Putamen (tissue), 1 donor: ENCODE results near the gene TMC7.
"Not testable (repeated sequence)": the region's sequence is repeated elsewhere in the genome, so short reads cannot be mapped to it uniquely, and the experiment has no call there.

Experiments used
- DNase-seq: peaks from one replicate; pipeline ENCODE4 v3.0.0-alpha.2; 2016; ENCODE audit warnings: low spot score

TMC7 gene

DNA sequence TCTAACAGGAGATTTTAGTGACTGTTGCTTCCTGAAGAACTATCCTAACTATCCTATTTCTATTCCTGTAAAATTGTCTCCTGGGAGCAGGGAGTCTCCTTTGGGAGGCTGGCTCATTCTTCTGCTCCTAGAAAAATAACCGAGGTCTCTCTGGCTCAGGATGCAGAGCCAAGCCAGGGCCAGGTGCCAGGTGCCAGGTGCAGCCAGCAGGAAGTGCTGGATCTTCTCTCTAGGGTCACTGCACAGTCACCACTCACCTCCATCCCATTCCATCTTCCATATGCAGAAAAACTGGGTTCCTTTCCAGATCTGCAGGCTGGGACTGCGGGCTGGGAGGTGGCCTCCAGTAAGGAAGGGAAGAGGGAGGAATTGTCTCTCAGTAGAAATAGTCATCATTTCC, 3.8 kb upstream of the TMC7 start:
- DNase-seq = no peak

DNA sequence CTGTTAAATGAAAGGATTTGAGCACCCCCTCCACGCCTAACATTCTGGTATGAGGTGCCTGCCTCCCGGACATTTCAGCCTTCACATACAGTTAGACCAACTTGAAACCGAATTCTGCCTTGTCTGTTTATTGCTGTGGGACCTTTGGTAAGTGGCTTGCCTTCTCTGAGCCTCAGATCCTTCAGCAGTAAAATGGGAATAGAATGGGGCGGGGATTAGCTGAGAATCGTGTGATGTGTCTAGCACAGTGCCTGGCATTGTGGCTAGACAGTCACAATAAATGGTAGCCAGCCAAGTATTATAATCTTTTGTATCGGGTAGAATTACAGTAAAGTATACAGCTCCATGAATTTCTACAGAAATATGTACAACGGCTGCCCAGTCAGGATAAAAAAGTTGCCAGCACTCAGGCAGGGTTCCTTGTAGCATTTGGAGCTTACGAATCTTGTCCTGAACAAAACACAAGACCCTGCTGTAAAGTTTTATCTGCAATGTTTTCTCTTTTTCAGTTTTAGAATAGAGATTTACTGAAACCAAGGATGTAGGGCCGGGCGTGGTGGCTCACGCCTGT, 786 bp downstream of the TMC7 start:
- peak; percentile 59 for DNase-seq

DNA sequence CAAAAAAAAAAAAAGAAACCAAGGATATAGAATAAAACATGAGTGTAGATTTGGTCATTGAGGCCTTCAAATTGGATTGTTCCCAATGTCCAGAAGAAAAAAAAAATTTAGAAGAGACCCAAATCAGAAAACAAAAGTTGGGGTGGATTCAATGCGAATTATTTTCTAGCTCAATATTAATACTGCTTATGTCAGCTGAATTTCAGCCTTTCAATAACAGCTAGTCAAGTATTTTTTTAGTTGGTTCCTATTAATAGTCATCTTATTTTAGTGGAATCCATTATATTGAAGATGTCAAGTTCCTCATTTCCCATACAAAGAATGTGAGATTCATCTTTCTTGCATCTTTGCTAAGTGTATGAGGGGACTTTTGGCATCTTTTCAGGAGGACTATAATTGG, 1.5 kb downstream of the TMC7 start:
- DNase-seq = not testable (repeated sequence)

DNA sequence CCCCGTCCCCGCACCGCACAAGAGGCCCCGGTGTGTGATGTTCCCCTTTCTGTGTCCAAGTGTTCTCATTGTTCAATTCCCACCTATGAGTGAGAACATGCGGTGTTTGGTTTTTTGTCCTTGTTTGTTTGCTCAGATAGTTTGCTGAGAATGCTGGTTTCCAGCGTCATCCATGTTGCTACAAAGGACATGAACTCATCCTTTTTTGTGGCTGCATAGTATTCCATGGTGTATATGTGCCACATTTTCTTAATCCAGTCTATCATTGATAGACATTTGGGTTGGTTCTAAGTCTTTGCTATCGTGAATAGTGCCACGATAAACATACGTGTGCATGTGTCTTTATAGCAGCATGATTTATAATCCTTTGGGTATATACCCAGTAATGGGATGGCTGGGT, 8.0 kb downstream of the TMC7 start:
- DNase-seq = not testable (repeated sequence)

DNA sequence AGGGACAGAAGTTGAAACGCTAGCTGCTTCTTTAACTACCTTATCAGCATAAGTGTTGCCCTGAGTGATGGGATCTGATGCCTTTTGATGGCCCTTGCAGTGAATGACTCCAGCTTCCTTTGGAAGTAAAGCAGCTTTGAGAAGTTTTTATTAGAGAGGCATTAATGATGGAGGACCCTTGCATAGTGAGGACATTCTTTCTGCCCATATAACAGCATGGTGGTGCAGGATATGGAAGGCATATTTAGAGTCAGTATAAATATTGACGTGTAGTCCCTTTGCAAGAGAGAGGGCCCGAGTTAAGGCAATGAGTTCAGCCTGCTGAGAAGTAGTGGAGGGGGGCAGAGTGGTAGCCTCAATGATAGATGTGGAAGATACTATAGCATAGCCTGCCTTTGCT, 9.8 kb downstream of the TMC7 start:
- not testable (repeated sequence) for DNase-seq

DNA sequence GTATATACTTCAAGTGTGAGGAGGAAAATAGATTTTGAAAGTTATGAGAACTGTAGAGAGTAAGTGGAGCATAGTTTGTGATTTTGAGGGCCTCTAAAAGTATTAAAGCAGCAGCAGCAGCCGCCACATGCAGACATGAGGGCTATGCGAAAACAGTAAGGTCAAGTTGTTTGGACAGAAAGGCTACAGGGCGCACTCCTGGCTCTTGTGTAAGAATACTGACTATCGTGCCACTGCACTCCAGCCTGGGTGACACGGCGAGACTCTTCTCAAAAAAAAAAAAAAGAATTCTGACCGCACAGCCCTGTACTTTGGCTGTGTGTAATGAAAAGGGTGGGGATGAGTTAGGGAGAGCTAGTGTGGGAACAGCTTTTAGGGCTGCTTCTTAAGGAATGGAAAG, 10.4 kb downstream of the TMC7 start:
- not testable (repeated sequence) for DNase-seq

DNA sequence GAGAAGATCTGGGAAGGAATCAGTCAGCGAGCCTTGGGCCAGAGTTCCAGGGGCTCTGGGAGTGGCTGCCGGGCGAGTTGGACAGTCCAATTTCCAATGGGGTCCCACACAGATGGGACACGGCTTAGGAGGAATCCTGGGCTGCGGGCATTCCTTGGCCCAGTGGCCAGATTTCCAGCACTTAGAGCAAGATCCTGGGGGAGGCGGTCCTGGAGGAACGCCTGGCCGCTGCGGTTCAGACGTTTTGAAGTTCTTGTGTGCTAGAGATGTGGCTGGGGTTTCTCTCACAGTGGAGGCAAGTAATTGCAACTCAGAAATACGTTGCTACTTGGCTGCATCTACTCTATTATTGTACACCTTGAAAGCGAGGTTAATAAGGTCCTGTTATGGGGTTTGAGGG, 11.7 kb downstream of the TMC7 start:
- not testable (repeated sequence) for DNase-seq

DNA sequence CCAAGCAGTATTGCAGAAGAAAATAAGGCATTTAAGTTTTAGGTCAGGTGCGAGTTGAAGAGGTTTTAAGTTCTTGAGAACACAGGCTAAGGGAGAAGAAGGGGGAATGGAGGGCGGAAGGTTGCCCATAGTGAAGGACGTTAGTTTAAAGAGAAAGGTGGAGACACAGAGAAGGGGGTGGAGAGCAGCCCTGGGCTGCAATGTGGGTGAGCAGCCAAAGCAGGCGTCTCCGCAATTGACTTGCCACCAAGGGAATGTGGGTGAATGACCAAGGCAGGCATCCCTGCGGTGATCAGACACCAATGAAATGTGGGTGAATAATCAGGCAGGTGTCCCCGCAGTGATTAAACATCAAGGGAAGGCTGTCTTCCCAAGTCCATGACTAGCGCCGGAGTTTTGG, 12.8 kb downstream of the TMC7 start:
- not testable (repeated sequence) for DNase-seq

DNA sequence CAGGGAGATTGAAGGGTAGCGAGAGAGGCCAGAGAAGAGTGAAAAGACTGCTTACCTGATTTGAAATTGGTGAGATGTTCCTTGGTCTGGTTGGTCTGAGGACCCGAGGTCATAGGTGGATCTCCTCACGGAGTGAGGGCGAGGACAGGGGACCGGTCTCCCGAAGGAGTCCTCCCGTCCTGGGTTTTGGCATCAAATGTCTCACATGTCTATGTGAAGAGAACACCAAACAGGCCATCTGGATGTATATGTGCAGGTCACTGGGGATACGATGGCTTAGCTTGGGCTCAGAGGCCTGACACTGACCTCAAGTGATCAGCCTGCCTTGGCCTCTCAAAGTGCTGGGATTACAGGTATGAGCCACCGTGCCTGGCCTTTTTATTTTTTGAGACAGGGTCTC, 13.3 kb downstream of the TMC7 start:
- DNase-seq = not testable (repeated sequence)

DNA sequence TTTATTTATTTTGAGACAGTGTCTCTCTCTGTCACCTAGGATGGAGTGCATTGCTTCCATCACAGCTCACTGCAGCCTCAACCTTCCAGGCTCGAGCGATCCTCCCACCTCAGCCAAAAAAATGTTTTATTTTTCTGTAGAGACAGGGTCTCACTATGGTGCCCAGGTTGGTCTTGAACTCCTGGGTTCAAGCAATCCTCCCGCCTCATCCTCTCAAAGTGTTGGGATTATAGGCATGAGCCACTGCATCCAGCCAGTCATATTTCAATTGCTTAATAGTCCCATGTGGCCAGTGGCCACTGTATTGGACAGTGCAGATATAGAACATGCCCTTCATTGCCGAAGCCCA, 15.3 kb downstream of the TMC7 start:
- DNase-seq = no peak

DNA sequence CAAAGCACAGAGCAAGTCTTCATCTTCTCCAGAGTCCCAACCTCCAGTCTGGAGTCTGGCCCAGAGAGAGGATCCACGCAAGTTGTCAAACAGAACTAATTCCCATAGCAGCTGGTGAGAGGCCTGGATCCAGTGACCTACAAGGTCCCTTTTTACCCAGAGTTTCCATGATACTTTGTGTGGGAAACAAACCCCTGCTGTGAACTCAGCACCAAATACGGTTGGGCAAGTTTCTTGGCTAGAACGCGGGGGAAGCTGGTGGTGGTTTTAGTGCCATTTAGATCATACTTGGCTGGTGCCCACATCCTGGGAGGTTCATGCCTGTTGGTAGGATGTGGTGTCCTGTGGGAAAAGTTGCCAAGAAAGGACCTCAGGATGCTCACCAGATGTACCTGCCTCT, 18.1 kb downstream of the TMC7 start:
- DNase-seq = peak; percentile 70

DNA sequence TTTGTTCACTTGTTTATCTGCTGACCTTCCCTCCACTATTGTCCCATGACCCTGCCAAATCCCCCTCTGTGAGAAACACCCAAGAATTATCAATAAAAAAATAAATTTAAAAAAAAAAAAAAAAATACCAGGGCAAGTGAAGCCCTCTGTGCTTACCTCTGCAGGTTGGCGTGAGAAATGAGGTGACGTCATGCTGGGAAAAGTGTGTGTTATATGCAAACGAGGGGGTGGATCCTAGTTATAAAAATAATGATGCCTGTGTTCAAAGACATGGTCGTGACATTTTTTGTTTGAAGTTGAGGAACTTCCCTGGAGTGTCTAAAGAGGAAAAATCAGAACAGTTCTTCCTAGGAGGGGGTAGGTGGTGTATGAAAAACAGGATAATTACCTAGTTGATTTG, 20.2 kb downstream of the TMC7 start:
- no peak for DNase-seq

DNA sequence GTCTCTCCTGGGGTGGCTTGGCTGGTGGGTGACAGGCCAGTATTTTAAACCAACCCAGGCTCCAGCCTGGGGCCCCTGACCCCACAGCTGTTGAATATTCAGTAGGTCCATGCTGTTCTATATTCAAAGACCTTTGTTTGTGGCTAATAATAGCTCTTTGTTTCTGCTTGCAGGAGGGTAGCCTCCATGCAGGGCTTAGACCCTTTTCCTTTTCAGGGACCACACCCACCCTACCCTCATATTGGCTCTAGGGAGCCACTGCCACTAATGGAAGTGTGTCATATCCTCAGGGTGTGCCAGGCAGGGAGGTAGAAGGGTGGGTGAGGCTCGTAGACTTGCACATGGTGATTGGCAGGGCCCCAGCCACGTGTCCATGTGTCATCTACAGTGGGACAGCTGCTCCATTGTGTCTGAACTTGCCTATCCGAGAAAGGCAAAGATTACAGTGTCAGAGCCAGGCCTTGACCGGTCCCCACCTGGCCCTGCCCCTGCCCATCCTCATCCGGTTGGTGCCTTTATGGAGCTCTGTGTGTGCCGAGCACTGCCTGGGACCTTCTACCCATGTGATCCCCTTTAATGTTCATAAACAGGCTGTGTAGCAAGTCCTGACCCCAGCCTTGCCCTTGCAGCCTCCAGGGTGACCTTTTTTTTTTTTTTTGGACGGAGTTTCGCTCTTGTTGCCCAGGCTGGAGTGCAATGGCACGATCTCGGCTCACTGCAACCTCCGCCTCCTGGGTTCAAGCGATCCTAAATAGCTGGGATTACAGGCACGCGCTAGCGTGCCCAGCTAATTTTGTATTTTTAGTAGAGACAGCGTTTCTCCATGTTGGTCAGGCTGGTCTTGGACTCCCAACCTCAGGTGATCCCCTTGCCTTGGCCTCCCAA, 22.1 kb downstream of the TMC7 start:
- peak; percentile 95 for DNase-seq

DNA sequence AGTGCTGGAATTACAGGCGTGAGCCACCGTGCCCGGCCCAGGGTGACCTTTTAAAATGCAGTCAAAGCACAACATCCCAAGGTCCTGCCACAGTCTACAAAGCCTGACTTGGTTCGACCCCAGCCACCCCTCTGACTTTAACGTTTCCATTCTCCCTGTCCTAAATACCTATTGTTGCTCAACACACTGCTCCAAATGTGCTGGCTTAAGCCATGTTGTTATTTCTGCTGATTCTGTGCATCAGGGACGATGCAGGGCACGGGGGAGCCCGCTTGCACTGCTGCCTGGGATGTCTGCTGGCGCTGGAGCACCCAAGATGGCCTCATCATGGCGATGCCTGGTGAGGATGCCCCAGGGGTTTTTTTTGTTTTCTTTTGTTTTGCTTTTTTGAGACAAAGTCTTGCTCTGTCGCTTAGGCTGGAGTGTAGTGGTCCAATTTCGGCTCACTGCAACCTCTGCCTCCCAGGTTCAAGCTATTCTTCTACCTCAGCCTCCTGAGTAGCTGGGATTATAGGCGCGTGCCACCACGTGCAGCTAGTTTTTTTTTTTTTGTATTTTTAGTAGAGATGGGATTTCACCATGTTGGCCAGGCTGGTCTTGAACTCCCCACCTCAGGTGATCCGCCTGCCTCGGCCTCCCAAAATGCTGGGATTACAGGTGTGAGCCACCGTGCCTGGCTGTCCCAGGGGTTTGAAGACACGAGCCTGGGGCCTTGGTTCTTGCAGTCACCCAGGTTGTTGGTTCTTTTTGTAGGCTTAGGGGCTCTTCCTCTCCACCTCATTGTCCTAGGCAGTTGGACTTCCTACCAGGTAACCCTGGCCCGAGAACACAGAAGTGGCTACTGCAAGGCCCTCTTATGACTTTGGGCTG, 22.9 kb downstream of the TMC7 start:
- DNase-seq = no peak

DNA sequence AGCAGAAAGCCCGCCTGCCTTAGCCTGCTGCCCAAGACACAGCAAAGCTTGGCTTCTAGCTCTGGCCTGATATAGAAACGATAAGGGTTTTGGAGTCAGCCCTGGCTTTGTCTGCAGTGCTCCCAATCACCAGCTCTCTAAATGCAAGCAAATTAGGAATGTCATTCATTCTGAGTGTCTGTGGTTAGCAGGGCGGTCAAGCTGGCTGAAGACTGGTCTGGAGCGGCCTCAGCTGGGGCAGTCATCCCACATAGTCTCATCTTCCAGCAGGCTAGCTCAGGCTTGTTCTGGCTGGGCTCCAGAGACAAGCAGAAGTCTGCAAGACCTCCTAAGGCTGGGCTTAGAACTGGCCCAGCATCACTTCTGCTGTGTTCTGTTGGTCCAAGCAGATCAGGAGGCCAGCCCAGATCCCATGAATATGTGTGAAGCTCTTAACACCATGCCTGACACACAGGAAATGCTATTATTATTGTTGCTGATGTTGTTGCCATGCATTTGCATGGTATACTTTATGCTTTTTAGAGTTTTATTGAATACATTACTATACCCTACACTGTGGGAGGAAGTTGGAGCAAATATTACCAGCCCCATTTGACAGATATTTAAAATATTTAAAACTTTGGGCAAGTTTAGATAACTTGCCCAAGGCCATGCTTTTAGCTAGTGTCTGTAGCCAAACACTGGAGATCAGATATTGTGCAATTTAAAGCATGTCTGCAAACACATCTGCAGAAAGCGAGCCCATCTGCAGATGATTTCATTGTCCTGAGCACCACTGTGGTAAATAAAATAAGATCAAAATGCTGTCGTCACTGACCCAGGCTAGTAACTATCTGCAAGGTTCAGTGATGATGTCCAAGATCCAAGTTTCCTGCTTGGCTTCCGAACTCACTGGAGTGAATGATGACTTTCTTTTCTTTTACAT, 24.8 kb downstream of the TMC7 start:
- no peak for DNase-seq

DNA sequence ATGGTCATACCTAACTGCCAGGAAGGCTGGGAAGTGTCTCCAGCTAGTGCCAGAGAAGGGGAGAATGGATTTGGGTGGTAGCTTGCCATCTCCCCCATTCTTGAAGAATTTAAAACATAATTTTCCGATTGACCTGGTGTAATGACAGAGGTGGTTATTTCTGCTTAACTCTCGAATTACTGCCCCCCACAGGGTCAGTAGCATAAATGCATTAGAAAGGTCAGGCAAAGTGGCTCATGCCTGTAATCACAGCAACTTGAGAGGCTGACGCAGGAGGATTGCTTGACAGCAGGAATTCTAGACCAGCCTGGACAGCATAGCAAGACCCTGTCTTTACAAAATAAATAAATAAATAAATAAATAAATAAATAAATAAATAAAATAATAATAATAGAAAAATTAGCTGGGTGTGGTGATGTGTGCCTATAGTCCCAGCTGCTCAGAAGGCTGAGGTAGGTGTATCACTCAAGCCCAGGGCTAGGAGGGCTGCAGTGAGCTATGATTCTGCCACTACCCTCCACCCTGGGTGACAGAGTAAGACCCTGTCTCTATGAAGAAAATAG, 27.5 kb downstream of the TMC7 start:
- DNase-seq = no peak

DNA sequence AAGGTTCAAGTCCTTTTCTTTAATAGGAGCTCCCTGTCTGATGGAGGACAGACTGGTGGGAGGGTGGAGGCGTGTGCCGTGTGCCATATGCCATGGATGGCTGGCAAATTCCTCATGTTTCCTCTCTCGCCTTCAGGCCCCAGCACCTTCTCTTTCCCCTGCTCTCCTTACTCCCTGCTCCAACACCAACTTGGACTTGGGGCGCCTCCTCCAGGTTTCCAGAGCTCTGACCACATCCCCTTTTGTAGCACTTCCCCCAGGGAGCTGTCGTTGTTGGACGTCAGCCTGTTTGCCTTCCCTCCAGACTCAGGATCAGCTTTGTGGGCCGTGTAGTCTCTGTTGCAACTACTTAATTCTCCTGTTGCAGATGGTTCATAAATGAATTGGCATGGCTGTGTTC, 30.7 kb downstream of the TMC7 start:
- DNase-seq = no peak

DNA sequence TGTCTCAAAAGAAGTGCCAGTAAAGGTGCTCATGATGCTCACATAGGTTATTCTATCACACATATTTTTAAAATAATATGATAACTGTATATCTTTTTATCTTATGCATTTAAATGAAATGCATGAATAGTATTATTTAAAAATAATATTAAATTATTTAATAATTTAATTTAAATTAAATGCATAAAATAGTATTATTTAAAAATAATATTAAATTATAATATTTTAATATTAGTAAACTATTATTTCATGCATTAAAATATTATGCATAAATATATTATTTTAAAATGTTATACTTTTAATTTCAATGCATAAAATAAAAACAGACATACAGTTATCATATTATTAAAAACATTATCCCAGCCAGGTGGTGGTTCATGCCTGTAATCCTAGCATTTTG, 33.4 kb downstream of the TMC7 start:
- no peak for DNase-seq

DNA sequence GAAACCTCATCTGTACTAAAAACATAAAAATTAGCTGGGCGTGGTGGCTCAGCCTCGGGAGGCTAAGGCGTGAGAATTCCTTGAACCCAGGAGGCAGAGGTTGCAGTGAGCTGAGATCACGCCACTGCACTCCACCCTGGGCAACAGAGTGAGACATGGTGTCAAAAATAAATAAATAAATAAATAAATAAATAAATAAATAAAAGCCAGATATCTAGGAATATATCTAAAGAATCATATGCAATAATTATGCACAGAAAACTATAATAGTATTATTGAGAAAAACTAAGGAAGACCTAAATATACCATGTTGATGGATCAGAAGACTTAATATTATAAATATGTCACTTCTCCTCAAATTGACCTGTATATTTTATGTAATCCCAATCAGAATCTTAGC, 37.0 kb downstream of the TMC7 start:
- no peak for DNase-seq

DNA sequence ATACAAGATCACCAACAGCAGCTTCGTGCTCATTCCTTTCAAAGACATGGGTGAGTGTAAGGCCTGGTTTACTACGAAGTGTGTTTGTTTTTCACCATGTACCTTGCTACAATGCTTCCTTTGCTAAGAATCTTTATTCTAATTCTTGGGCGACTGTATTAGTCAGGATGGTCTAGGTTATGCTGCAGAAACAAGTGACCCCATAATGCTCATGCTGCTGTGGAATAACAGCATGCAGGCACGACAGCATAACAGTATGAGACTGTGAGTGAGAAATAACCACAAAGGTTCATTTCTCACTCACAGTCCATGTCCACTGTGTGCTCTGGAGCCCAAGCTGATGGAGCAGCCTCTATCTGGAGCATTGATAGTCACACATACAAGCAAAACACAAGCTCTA, 38.0 kb downstream of the TMC7 start:
- no peak for DNase-seq

DNA sequence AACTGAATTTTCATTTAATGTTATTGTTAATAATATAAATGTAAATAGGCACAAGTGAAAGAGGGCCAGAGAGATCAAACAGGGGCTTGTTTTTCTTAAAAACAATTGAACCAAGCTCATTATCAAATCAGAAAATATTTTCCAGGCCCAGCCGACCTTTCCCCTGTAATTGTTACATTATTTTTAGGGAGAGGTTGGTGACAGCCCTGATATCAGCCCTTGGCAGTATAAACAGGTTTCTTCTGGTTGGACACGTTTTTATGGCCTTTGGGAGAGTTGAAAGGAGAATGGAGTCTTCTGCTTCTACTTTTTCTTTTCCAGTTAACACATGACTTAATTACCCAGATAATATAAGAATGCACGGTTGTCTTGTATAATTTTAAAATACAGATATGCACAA, 43.7 kb downstream of the TMC7 start:
- no peak for DNase-seq

DNA sequence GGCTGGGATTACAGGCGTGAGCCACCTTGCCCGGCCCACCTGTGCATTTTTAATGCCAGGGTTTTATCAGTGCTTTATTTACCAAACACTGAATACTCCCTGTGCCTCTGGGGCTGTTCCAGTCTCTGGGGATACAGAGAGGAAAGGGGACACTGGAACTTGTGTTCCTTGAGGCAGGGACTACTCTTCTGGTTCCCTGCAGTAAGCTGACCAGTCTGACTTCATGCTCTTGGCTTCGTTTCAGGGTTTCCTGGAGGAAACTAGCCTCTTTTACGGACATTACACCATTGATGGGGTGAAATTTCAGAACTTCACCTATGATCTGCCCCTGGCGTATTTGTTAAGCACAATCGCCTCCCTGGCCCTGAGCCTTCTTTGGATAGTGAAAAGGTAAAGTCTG, 46.2 kb downstream of the TMC7 start:
- no peak for DNase-seq
